Right kidney (tissue), 9 donors: ENCODE results near the gene SIPA1L3.
A peak's percentile ranks its signal among the peaks of the same experiment; 100 is the strongest.
"Not testable (repeated sequence)": the region's sequence is repeated elsewhere in the genome, so short reads cannot be mapped to it uniquely, and the experiment has no call there.

ENCODE experiments used
- DNase-seq: peaks from one replicate; pipeline ENCODE4 v3.0.0-alpha.2; 2016
- long read RNA-seq, 8 donors: transcript quantifications; one replicate each; lab custom pipeline, GENCODE V29; 2026

The SIPA1L3 gene
- long read RNA-seq, donor 1, partial matches to known transcripts: 0 of 4 reads
- long read RNA-seq, donor 1, other reads (novel, unspliced or antisense): 0 of 4 reads
- long read RNA-seq, donor 2: 0 reads
- long read RNA-seq, donor 3, partial matches to known transcripts: 0 of 2 reads
- long read RNA-seq, donor 3, other reads (novel, unspliced or antisense): 0 of 2 reads
- long read RNA-seq, donor 4, partial matches to known transcripts: 5 of 7 reads
- long read RNA-seq, donor 4, other reads (novel, unspliced or antisense): 0 of 7 reads
- long read RNA-seq, donor 5, partial matches to known transcripts: 0 of 5 reads
- long read RNA-seq, donor 5, other reads (novel, unspliced or antisense): 0 of 5 reads
- long read RNA-seq, donor 6, partial matches to known transcripts: 0 of 2 reads
- long read RNA-seq, donor 6, other reads (novel, unspliced or antisense): 0 of 2 reads
- long read RNA-seq, donor 7: 0 reads
- long read RNA-seq, donor 8, partial matches to known transcripts: 0 of 2 reads
- long read RNA-seq, donor 8, other reads (novel, unspliced or antisense): 0 of 2 reads

GRCh38 chr19:37906869-37907734 lies at the start of gene SIPA1L3:
Gene SIPA1L3 (plus strand): TSS chr19:37907208. CDS start chr19:38081566, 174,358 bp downstream.
- DNase-seq: no peak

- no peak for DNase-seq
Observed at GRCh38 chr19:37864501-37864900, 42.5 kb upstream of the SIPA1L3 start.

- not testable (repeated sequence) for DNase-seq
Observed at GRCh38 chr19:37865930-37866329, 41.1 kb upstream of the SIPA1L3 start.

GRCh38 chr19:37867831-37868230 lies 39.2 kb upstream of the SIPA1L3 start:
- no peak for DNase-seq

- no peak for DNase-seq
Observed at GRCh38 chr19:37869766-37870340, 37.2 kb upstream of the SIPA1L3 start.

GRCh38 chr19:37872383-37872782 lies 34.6 kb upstream of the SIPA1L3 start:
- no peak for DNase-seq

GRCh38 chr19:37874784-37875183 lies 32.2 kb upstream of the SIPA1L3 start:
- peak; percentile 36 for DNase-seq

- DNase-seq: no peak
Observed at GRCh38 chr19:37876032-37876431, 31.0 kb upstream of the SIPA1L3 start.

GRCh38 chr19:37877147-37877546 lies 29.9 kb upstream of the SIPA1L3 start:
- no peak for DNase-seq

GRCh38 chr19:37885392-37885791 lies 21.6 kb upstream of the SIPA1L3 start:
- DNase-seq: no peak

GRCh38 chr19:37886571-37886970 lies 20.4 kb upstream of the SIPA1L3 start:
- no peak for DNase-seq

GRCh38 chr19:37893845-37894575 lies 13.0 kb upstream of the SIPA1L3 start:
- no peak for DNase-seq

- no peak for DNase-seq
Observed at GRCh38 chr19:37896180-37896579, 10.8 kb upstream of the SIPA1L3 start.

- no peak for DNase-seq
Observed at GRCh38 chr19:37899453-37899852, 7.6 kb upstream of the SIPA1L3 start.

- DNase-seq: no peak
Observed at GRCh38 chr19:37899966-37900365, 7.0 kb upstream of the SIPA1L3 start.

- DNase-seq: peak; percentile 35
Observed at GRCh38 chr19:37902668-37903067, 4.3 kb upstream of the SIPA1L3 start.

GRCh38 chr19:37903096-37903495 lies 3.9 kb upstream of the SIPA1L3 start:
- DNase-seq: no peak

GRCh38 chr19:37905946-37906868 lies 801 bp upstream of the SIPA1L3 start, which contains the start of gene WDR87:
Gene WDR87 (minus strand): TSS chr19:37906594. CDS start chr19:37898239, 8,355 bp downstream.
- peak; percentile 98 for DNase-seq

- DNase-seq: no peak
Observed at GRCh38 chr19:37907735-37908455, 887 bp downstream of the SIPA1L3 start.

GRCh38 chr19:37909661-37910199 lies 2.7 kb downstream of the SIPA1L3 start:
- DNase-seq: no peak
